HG02571 (cell line): ENCODE measurements around the gene DLG2.

Source experiments
- ATAC-seq: cut with Tn5 transposase; IDR thresholded peaks from one replicate; pipeline ENCODE4 v1.9.1; 2021; ENCODE audit warnings: mild to moderate bottlenecking, moderate library complexity; ENCODE audit not compliant: unreplicated experiment

DLG2 gene

DNA sequence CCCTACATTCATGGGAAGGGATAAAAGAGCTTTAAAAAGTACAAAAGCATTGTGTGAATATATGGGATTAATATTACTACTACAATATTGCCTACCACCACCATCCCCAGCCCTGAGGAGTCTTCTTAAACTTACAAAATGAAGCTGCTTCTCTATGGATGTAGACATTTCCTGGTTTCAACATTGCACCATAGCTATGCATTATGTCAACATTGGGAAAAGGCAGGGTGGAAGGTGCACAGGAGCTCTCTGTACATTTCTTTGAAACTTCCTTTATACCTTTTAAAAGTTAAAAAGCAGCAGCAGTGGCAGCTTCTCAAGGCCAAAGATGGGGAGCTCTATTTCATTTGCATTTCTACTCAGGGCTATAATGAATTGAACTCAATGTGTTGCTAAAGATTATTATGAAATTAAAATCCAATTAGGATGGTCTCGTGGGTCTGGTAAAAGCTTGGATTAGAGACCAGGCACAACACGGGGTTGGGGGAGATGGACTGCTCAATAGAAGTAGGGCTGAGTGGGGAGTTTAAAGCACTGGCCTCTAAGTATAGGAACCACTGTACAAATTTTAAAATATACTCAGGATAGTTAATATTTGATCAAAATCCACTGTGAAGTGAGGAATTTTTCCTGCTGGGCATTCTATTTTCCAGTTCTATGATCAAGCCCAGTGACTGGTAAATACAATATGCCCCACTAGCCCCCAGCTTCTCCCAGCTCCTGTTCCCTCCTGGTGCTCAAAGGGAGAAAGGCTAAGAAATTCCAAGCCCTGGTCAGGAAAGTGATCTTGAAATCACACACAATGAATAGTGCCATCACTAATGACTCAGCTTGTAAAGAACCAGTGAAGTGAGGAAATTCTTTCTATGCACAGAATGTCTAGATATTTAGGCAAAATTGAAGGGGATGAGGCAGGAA, 1978.3 kb downstream of the DLG2 start:
- no peak for ATAC-seq

- ATAC-seq = no peak
Observed at GRCh38 chr11:83645561-83645960, 1981.6 kb downstream of the DLG2 start.

GRCh38 chr11:83643115-83643514, 1984.0 kb downstream of the DLG2 start:
- no peak for ATAC-seq

DNA sequence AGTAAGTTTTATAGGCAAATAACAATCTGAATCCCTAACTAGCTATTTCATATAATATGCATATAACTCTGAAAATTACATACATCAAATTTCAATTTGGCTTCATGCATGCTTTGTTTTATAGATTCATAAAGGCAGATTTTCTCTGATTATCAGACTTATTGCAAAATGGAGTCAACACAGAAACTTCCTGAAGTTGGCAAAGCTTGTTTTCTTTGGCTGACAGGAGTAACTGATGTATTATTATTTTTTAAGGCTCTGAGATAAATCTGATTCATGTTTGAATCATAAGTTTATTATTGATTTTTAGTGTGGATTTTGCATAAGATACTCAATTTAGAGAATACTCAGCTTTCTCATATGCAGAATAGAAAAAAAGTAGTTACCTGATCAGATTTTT, 1984.6 kb downstream of the DLG2 start:
- ATAC-seq = no peak

DNA sequence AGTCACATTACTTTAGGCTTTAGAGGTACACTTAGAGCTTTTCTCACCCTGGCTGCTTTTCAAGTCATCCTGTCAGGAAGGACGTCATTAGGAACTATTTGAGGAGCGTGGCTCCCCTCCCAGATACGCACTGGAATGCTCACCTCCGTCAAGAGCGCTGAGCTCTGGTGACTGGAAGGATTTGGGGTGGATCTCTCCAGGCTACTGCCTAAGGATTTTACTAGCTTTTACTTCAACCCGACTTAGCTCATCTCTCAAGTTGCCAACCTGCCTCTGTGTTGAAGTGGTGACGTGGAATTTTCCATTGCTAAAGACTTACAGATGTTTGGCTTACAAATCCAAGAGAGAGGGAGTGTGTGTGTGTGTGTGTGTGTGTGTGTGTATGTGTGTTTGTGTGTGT, 1985.6 kb downstream of the DLG2 start:
- ATAC-seq = no peak

GRCh38 chr11:83639995-83640758, 1987.0 kb downstream of the DLG2 start:
- no peak for ATAC-seq

- ATAC-seq = no peak
Observed at GRCh38 chr11:83635166-83635565, 1992.0 kb downstream of the DLG2 start.

- no peak for ATAC-seq
Observed at GRCh38 chr11:83630211-83630610, 1996.9 kb downstream of the DLG2 start.

- ATAC-seq = no peak
Observed at GRCh38 chr11:83629775-83630174, 1997.4 kb downstream of the DLG2 start.

DNA sequence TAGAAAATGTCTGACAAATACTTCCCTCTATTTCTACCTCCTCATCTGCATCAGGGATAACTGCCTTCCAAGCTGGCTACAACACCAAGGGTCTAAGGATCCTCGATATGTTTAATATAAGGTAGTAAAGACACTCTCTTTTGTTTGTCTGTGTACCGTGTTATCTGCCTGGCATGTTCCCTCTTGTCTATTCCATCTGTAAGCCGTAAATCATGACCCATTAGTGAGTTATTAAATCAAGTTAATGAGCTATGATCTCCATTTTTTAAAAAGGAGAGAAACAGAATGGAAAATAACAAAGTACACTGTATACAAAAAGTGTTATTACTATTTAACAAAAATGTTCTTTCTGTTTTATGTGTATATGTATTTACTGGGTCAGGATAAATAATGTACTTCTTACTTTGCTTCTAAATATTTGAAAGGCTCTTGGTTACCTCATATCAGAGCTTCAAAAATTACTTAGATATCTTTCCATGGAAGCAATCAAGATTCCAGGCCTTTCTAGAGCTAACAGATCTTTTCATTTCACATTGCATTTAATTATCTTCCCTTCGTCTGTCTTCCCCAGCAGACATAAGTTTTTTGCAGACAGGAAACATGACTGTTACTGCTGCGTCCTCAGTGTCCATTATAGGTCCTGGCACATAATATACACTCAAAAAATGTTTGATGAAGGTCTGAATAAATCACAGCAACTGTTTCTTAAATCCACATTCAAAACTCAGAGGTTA, 1998.4 kb downstream of the DLG2 start:
- ATAC-seq = no peak

DNA sequence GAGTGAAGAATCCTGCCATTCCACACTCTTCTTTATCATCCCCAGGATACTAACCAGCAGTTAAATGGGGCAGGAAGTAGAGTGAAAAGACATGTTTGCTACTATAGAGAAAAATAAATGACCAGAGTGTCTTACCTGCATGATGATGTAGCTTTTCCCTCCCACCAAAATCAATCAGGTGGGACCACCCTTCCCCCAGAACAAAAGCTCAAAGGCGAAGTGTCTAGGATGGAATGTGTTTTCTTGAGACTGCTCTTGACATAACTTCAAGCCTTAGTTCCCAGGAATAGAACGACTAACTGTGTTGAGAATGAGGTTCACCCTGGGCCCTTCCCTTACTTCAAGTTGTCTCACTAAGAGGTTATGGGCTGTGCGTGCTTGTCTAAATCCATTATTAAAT, 2001.8 kb downstream of the DLG2 start:
- ATAC-seq = no peak

- no peak for ATAC-seq
Observed at GRCh38 chr11:83617671-83618070, 2009.5 kb downstream of the DLG2 start.

DNA sequence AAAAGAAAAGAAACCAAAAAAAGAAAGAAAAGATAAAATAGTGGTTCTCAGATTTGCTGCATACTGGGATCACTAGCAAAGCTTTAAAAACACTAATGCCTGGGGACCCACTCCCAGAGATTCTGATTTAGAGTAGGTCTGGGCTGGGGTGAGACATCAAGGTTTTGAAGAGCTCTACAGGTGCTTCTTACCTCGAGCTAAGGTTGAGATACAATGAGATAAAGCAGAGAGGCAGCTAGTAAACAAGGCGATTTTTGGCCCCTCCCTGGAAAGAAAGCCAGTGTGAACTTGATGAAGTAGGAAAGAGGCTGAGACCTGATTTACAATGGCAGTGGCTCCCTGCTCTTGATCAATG, 2013.4 kb downstream of the DLG2 start:
- ATAC-seq = peak; percentile 30

- ATAC-seq = peak; percentile 87
Observed at GRCh38 chr11:83612891-83613766, 2014.0 kb downstream of the DLG2 start.

DNA sequence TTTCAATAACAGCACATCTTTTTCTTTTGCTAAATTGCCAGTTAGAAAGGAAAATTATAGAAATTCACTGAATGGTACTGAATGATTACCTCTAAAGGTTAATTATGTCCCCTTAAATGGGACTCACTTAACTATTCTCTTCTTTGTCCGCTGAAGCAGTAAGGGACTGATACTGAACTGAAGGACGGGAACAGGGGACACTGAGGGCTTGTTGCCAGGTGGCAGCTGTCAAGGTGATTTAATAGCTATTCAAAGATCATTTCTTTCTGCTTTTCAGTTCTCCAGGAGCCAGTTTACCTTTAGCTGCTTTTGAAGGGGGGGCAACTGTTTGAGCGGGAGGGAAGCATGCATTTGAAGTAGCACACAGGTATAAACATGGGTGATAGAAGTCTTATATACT, 2015.5 kb downstream of the DLG2 start:
- ATAC-seq = no peak

- ATAC-seq = no peak
Observed at GRCh38 chr11:83611031-83611430, 2016.1 kb downstream of the DLG2 start.

DNA sequence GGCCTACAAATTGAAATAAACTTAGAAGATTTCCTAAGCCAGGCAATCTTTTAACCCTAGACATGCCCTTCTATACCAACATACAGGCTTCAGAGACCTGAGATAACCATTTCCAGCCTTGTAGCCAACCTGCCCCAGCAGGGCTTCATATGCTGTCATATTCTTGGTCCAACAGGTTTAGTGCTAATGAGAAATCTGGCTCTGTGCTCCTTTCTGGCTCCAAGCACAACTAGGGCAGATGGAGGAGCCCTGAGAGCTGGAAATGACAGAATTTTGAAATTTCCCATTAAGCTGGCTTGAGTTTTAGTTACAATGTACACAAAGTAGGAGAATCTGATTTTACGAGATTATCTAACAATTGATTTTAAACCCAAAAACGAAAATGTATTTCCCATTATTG, 2018.0 kb downstream of the DLG2 start:
- ATAC-seq = no peak

DNA sequence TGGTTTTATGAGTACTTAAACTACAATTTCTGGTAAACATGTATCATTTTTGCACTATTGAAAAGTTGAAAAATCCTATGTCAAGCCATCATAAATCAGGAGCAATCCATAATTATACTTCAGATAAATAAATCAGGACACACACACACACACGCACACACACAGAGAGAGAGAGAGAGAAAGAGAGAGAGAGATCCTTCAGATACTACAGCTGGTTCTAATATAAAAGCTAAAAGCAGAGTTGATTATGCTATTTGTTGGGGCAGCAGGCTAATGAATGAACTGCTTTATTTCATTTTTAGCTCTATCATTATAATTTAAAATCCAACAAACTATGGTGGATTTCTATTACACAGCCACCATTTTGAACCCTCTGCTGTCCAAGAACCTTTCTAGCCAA, 2018.6 kb downstream of the DLG2 start:
- ATAC-seq = no peak

GRCh38 chr11:83601914-83602527, 2025.1 kb downstream of the DLG2 start:
- no peak for ATAC-seq
